CD4-positive, CD25-positive, alpha-beta regulatory T cell (primary cell): ENCODE results near the gene ALDH9A1. TPM values are rescaled to one million over a fixed set of nuclear protein-coding genes. Genes with fewer than 3 reads are reported as not detected.

Source experiments
- ATAC-seq, 2 donors: fragments of 150-1000 bp; cut with Tn5 transposase; one replicate each; pipeline ENCODE4 v1.10.0; 2021; ENCODE audit warnings: low read depth in 2 of 2, moderate number of reproducible peaks in 2 of 2, moderate library complexity in 1 of 2
- DNase-seq, 3 donors: peaks; one replicate each; pipeline versions ENCODE4 v3.0.0 to v3.0.0-alpha.2; 2012 to 2022; ENCODE audit warnings: mixed read lengths in 1 of 3
- H3K27ac ChIP-seq: one replicate; pipeline ENCODE4 v1.7.0; 2013; ENCODE audit warnings: mild to moderate bottlenecking, low read length; ENCODE audit not compliant: insufficient read depth, poor library complexity, severe bottlenecking
- H3K27me3 ChIP-seq: one replicate; pipeline ENCODE4 v1.7.0; 2013; ENCODE audit warnings: low read length; ENCODE audit not compliant: control insufficient read depth, insufficient read depth
- H3K36me3 ChIP-seq: one replicate; pipeline ENCODE4 v1.7.0; 2013; ENCODE audit warnings: mild to moderate bottlenecking, low read length, moderate library complexity; ENCODE audit not compliant: control insufficient read depth, insufficient read depth
- H3K4me1 ChIP-seq: 2 replicates; pipeline ENCODE4 v1.7.0; 2013; ENCODE audit warnings: mild to moderate bottlenecking, low read length; ENCODE audit not compliant: insufficient read depth, control insufficient read depth, poor library complexity, severe bottlenecking
- H3K4me3 ChIP-seq: one replicate; pipeline ENCODE4 v1.7.0; 2013; ENCODE audit warnings: low read depth, mild to moderate bottlenecking, low read length, moderate library complexity
- H3K9me3 ChIP-seq, 2 experiments: 1 replicate in 1 of 2; 2 replicates in 1 of 2; pipeline ENCODE4 v1.7.0; 2013; ENCODE audit warnings: low read length in 2 of 2, mild to moderate bottlenecking in 1 of 2, moderate library complexity in 1 of 2; ENCODE audit not compliant: control insufficient read depth in 2 of 2
- H3K27ac Mint-ChIP-seq, 3 donors: one replicate each; pipeline ENCODE4 v1.8.0; 2020 to 2022; ENCODE audit warnings: mild to moderate bottlenecking in 3 of 3, mixed read lengths in 3 of 3, moderate library complexity in 2 of 3
- H3K27me3 Mint-ChIP-seq: one replicate; pipeline ENCODE4 v1.8.0; 2022; ENCODE audit warnings: mild to moderate bottlenecking, mixed read lengths
- H3K36me3 Mint-ChIP-seq: one replicate; pipeline ENCODE4 v1.8.0; 2020; ENCODE audit warnings: mixed read lengths
- H3K4me1 Mint-ChIP-seq, 4 donors: one replicate each; pipeline ENCODE4 v1.8.0; 2020 to 2022; ENCODE audit warnings: mixed read lengths in 4 of 4, mild to moderate bottlenecking in 1 of 4
- H3K4me3 Mint-ChIP-seq, 4 donors: one replicate each; pipeline ENCODE4 v1.8.0; 2020 to 2022; ENCODE audit warnings: mild to moderate bottlenecking in 4 of 4, mixed read lengths in 4 of 4, moderate library complexity in 3 of 4
- H3K9me3 Mint-ChIP-seq, 7 donors: one replicate each; pipeline ENCODE4 v1.8.0; 2020 to 2022; ENCODE audit warnings: mixed read lengths in 7 of 7, mild to moderate bottlenecking in 3 of 7, moderate library complexity in 2 of 7
- polyA plus RNA-seq, 4 donors: library from polyadenylated mRNA; unstranded; fragments of 300-500 nt; fragmentation: Illumina TruSeq; gene quantifications; one replicate each; pipeline ENCODE4 v1.2.3, GENCODE V29; 2021
- total RNA-seq: library from RNA; stranded (reverse); gene quantifications from one replicate; pipeline ENCODE4 v1.2.3, GENCODE V29; 2022

ALDH9A1 gene
- total and polyA plus RNA-seq, 5 donors from 2014 or later = 32.1 to 124 (median 116) TPM

GRCh38 chr1:165674599-165674998, 23.8 kb downstream of the ALDH9A1 start:
- no peak overlapping the region for H3K4me3 ChIP-seq
- H3K4me1 ChIP-seq = peaks cover 10% of the 10 kb centered on the region
- ATAC-seq (no peak), DNase-seq (no peak)
- Mint-ChIP-seq H3K4me3 (no peak overlapping the region), H3K9me3 (no peaks in the 10 kb centered on the region), H3K27ac (no peak overlapping the region), H3K27me3 (no peaks in the 10 kb centered on the region), H3K4me1 (peaks cover 15 to 45% (median 33%) of the 10 kb centered on the region in 4 donors), H3K36me3 (peaks cover 59% of the 10 kb centered on the region)
- H3K27me3 ChIP-seq = no peaks in the 10 kb centered on the region
- H3K27ac ChIP-seq = no peak overlapping the region
- H3K9me3 ChIP-seq = no peaks in the 10 kb centered on the region
- H3K36me3 ChIP-seq = peaks cover 66% of the 10 kb centered on the region

GRCh38 chr1:165671526-165671925, 26.8 kb downstream of the ALDH9A1 start:
- H3K9me3 ChIP-seq = no peaks in the 10 kb centered on the region
- peaks cover 0 to 24% (median 20%) of the 10 kb centered on the region in 4 donors for H3K4me1 Mint-ChIP-seq
- no peaks in the 10 kb centered on the region for H3K27me3 ChIP-seq
- ATAC-seq = no peak
- H3K36me3 ChIP-seq = peaks cover 75% of the 10 kb centered on the region
- no peaks in the 10 kb centered on the region for H3K27me3 Mint-ChIP-seq
- no peak overlapping the region for H3K4me3 Mint-ChIP-seq
- H3K9me3 Mint-ChIP-seq = no peaks in the 10 kb centered on the region
- peak overlapping the region in 1 of 3 donors; percentile 20 for H3K27ac Mint-ChIP-seq
- no peak overlapping the region for H3K4me3 ChIP-seq
- no peak overlapping the region for H3K27ac ChIP-seq
- DNase-seq = no peak
- peaks cover 59% of the 10 kb centered on the region for H3K36me3 Mint-ChIP-seq
- H3K4me1 ChIP-seq = no peaks in the 10 kb centered on the region

- ATAC-seq (no peak), DNase-seq (no peak)
- H3K4me1 ChIP-seq = no peaks in the 10 kb centered on the region
- H3K4me1 Mint-ChIP-seq = peaks cover 5 to 15% (median 10%) of the 10 kb centered on the region in 4 donors
- H3K27ac ChIP-seq = no peak overlapping the region
- H3K4me3 ChIP-seq = no peak overlapping the region
- H3K9me3 Mint-ChIP-seq = no peaks in the 10 kb centered on the region
- H3K27me3 ChIP-seq = no peaks in the 10 kb centered on the region
- H3K27me3 Mint-ChIP-seq = no peaks in the 10 kb centered on the region
- no peaks in the 10 kb centered on the region for H3K9me3 ChIP-seq
- H3K27ac Mint-ChIP-seq = peak overlapping the region in 1 of 3 donors; percentile 5
- H3K36me3 ChIP-seq = peaks cover 86% of the 10 kb centered on the region
- no peak overlapping the region for H3K4me3 Mint-ChIP-seq
- peaks cover 64% of the 10 kb centered on the region for H3K36me3 Mint-ChIP-seq
These were observed 30.2 kb downstream of the ALDH9A1 start for GRCh38 chr1:165668184-165668583.

GRCh38 chr1:165666152-165666825, 32.1 kb downstream of the ALDH9A1 start:
- Mint-ChIP-seq H3K27me3 (no peaks in the 10 kb centered on the region), H3K36me3 (peaks cover 68% of the 10 kb centered on the region), H3K9me3 (no peaks in the 10 kb centered on the region), H3K4me3 (no peak overlapping the region), H3K27ac (peak overlapping the region in 1 of 3 donors; percentile 27), H3K4me1 (peaks cover 0 to 9% (median 4%) of the 10 kb centered on the region in 4 donors)
- Histone ChIP-seq H3K36me3 (peaks cover 88% of the 10 kb centered on the region), H3K9me3 (no peaks in the 10 kb centered on the region), H3K4me3 (no peak overlapping the region), H3K27ac (no peak overlapping the region), H3K4me1 (no peaks in the 10 kb centered on the region), H3K27me3 (no peaks in the 10 kb centered on the region)
- ATAC-seq (no peak), DNase-seq (no peak)

- Histone ChIP-seq H3K9me3 (no peaks in the 10 kb centered on the region), H3K36me3 (peaks cover 73% of the 10 kb centered on the region), H3K27me3 (no peaks in the 10 kb centered on the region), H3K4me1 (no peaks in the 10 kb centered on the region), H3K4me3 (no peak overlapping the region), H3K27ac (no peak overlapping the region)
- H3K27me3 Mint-ChIP-seq = no peaks in the 10 kb centered on the region
- no peak for ATAC-seq
- DNase-seq = no peak
- H3K36me3 Mint-ChIP-seq = peaks cover 46% of the 10 kb centered on the region
- H3K4me1 Mint-ChIP-seq = peaks cover 0 to 6% (median 2%) of the 10 kb centered on the region in 4 donors
- no peaks in the 10 kb centered on the region for H3K9me3 Mint-ChIP-seq
- H3K4me3 Mint-ChIP-seq = no peak overlapping the region
- H3K27ac Mint-ChIP-seq = peak overlapping the region; percentile 5 to 60 (median 10)
These were observed 36.2 kb downstream of the ALDH9A1 start for GRCh38 chr1:165662186-165662585.

- Histone ChIP-seq H3K27ac (no peak overlapping the region), H3K36me3 (peaks cover 69% of the 10 kb centered on the region), H3K27me3 (no peaks in the 10 kb centered on the region), H3K9me3 (no peaks in the 10 kb centered on the region), H3K4me3 (no peak overlapping the region), H3K4me1 (no peaks in the 10 kb centered on the region)
- DNase-seq (no peak), ATAC-seq (no peak)
- Mint-ChIP-seq H3K4me1 (peaks cover 0 to 6% (median 2%) of the 10 kb centered on the region in 4 donors), H3K27me3 (no peaks in the 10 kb centered on the region), H3K27ac (peak overlapping the region in 2 of 3 donors; percentile 5 to 10), H3K9me3 (no peaks in the 10 kb centered on the region), H3K4me3 (no peak overlapping the region), H3K36me3 (peaks cover 46% of the 10 kb centered on the region)
These were observed 36.7 kb downstream of the ALDH9A1 start for GRCh38 chr1:165661703-165662102.

- Mint-ChIP-seq H3K4me1 (no peaks in the 10 kb centered on the region), H3K9me3 (no peaks in the 10 kb centered on the region), H3K27ac (peak overlapping the region in 2 of 3 donors; percentile 29 to 67), H3K27me3 (no peaks in the 10 kb centered on the region), H3K4me3 (no peak overlapping the region), H3K36me3 (peaks cover 37% of the 10 kb centered on the region)
- H3K9me3 ChIP-seq = no peaks in the 10 kb centered on the region
- no peak for ATAC-seq
- peaks cover 67% of the 10 kb centered on the region for H3K36me3 ChIP-seq
- H3K27me3 ChIP-seq = no peaks in the 10 kb centered on the region
- no peak overlapping the region for H3K27ac ChIP-seq
- DNase-seq = no peak
- H3K4me1 ChIP-seq = no peaks in the 10 kb centered on the region
- no peak overlapping the region for H3K4me3 ChIP-seq
These were observed 38.8 kb downstream of the ALDH9A1 start for GRCh38 chr1:165659581-165659895.
